Measurements from ENCODE around the gene SFXN5. TPM values are rescaled to one million over a fixed set of nuclear protein-coding genes. Genes with fewer than 3 reads are reported as not detected.

SFXN5 gene
- total RNA-seq, 1 donor from 2014 or later = 15.4 TPM

- ATAC-seq = no peak
- no peak overlapping the region for H3K27ac ChIP-seq
- no peaks in the 10 kb centered on the region for H3K27me3 ChIP-seq (ENCODE audit: low read depth)
- DNase-seq = no peak
- intact Hi-C loops (cut with DNase I) = no loop called here
- H3K36me3 ChIP-seq = no peaks in the 10 kb centered on the region
- no peak for TF ChIP-seq CTCF (IDR thresholded peaks at IDR 0.05)
- no peaks in the 10 kb centered on the region for H3K4me1 ChIP-seq
- no peaks in the 10 kb centered on the region for H3K9me3 ChIP-seq
- no peak overlapping the region for H3K4me3 ChIP-seq
Observed at GRCh38 chr2:72955228-72956049, 116.1 kb downstream of the SFXN5 start.

- intact Hi-C loops (cut with DNase I) = no loop called here
- no peak for TF ChIP-seq CTCF (IDR thresholded peaks at IDR 0.05)
- no peaks in the 10 kb centered on the region for H3K4me1 ChIP-seq
- no peak overlapping the region for H3K4me3 ChIP-seq
- H3K9me3 ChIP-seq = no peaks in the 10 kb centered on the region
- no peaks in the 10 kb centered on the region for H3K36me3 ChIP-seq
- ATAC-seq = no peak
- no peaks in the 10 kb centered on the region for H3K27me3 ChIP-seq (ENCODE audit: low read depth)
- H3K27ac ChIP-seq = no peak overlapping the region
- DNase-seq = no peak
Observed at GRCh38 chr2:72954376-72955227, 116.9 kb downstream of the SFXN5 start.

GRCh38 chr2:72953976-72954375 is 117.5 kb downstream of the SFXN5 start:
- DNase-seq (no peak), ATAC-seq (peak in 1 of 2 donors; percentile 21)
- H3K36me3 ChIP-seq = no peaks in the 10 kb centered on the region
- H3K27me3 ChIP-seq (ENCODE audit: low read depth) = no peaks in the 10 kb centered on the region
- H3K4me1 ChIP-seq = no peaks in the 10 kb centered on the region
- no peak overlapping the region for H3K27ac ChIP-seq
- no peak overlapping the region for H3K4me3 ChIP-seq
- TF ChIP-seq CTCF (IDR thresholded peaks at IDR 0.05) = no peak
- no peaks in the 10 kb centered on the region for H3K9me3 ChIP-seq
- intact Hi-C loops (cut with DNase I) = no loop called here

- no peak for ATAC-seq
- Histone ChIP-seq H3K9me3 (no peaks in the 10 kb centered on the region), H3K27ac (no peak overlapping the region), H3K4me3 (no peak overlapping the region), H3K4me1 (no peaks in the 10 kb centered on the region), H3K27me3 (ENCODE audit: low read depth) (no peaks in the 10 kb centered on the region), H3K36me3 (no peaks in the 10 kb centered on the region)
- TF ChIP-seq CTCF (IDR thresholded peaks at IDR 0.05) = no peak
- no peak for DNase-seq
- intact Hi-C loops (cut with DNase I) = no loop called here
Observed at GRCh38 chr2:72953528-72953927, 118.0 kb downstream of the SFXN5 start.

- ATAC-seq (no peak), DNase-seq (no peak)
- no peaks in the 10 kb centered on the region for H3K9me3 ChIP-seq
- H3K36me3 ChIP-seq = no peaks in the 10 kb centered on the region
- H3K4me1 ChIP-seq = no peaks in the 10 kb centered on the region
- no peak overlapping the region for H3K27ac ChIP-seq
- no peaks in the 10 kb centered on the region for H3K27me3 ChIP-seq (ENCODE audit: low read depth)
- no peak overlapping the region for H3K4me3 ChIP-seq
- TF ChIP-seq CTCF (IDR thresholded peaks at IDR 0.05) = no peak
- intact Hi-C loops (cut with DNase I) = no loop called here
Observed at GRCh38 chr2:72952961-72953360, 118.6 kb downstream of the SFXN5 start.

All from lower lobe of right lung (tissue), 2 donors.